Endometrial microvascular endothelial cells (primary cell): ENCODE data around the gene KSR1. TPM values are rescaled to one million over a fixed set of nuclear protein-coding genes. Genes with fewer than 3 reads are reported as not detected.

ENCODE experiments used
- in situ Hi-C: cut with HindIII; loops from 2 replicates; pipeline ENCODE4 v1.10.0; 2017; ENCODE audit warnings: low sequenced_read_pairs, low pct_unique_long_range_greater_than_20kb; ENCODE audit errors: inconsistent ontology term
- total RNA-seq: library from RNA; depleted of rRNA; stranded (reverse); fragments of >200 nt; gene quantifications from one replicate; pipeline ENCODE4 v1.2.3, GENCODE V29; 2015; ENCODE audit errors: inconsistent ontology term

The KSR1 gene
- total RNA-seq, 1 donor from 2014 or later = 29.9 TPM

DNA sequence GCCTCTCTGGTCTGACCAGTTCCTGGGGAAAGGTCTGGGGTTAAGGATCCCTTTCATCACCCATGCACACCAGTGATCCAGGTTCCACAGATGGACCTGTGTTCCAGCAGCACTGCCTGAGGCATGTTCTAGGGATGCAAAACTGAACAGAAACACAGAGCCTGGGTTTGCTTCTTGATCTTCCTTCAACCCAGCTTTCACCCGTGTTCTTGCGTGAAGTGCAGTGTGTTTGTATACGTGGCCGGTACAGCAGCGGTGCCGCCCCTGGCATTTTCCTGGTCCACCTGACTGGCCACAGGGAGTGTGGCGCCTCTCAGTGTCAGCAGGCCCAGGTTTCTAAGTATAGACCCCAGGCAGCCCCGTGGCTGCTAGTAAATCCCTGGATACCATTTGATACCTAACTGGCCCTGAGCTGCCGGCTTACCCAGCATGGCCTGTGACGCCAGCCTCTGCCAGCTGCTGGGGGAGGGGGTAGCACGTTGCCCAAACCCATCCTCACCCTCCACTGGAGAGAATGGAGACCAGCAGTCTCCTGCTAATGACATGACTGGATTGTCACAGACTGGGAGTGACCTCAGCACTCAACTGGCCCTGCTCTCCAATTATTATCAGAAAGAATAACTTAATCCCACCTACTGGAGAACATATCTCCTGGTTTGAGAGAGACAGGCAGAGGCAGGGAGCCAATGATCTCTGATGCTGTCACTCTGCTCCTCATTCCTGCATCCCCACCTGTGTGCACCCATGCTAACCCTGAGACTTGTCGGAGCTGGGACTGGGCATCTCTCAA lies 115.5 kb downstream of the KSR1 start:
- in situ Hi-C loops = no loop called here

- in situ Hi-C loops = no loop called here
Observed at GRCh38 chr17:27572665-27573064, 116.4 kb downstream of the KSR1 start.

- in situ Hi-C loops = no loop called here
Observed at GRCh38 chr17:27573548-27573947, 117.3 kb downstream of the KSR1 start.

DNA sequence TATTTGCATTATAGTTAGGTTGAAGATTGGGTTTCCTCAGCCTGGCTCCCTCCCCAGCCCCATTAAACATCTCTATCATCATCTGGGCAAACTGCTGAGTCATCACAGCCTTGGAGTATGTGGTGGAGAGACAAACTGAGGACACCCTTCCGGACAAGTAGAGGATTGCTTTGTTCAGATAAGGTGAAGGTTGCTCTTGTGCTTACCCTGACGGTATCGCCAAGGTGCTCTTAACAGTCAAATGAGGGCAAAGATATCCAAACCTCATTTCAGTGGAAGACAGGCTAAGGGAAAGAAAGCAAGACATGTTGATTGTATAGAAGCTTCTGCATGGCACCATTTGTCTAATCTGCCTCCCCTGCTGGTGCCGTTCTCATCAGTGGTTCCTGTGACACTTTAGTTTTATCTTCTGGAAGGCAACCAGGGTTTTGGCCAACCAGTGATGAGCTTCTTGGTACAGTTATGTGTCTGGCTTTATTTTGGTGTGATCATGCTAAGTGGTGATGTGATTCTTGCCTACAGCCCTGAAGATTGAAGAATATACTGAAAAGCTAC lies 117.8 kb downstream of the KSR1 start:
- in situ Hi-C loops = no loop called here

DNA sequence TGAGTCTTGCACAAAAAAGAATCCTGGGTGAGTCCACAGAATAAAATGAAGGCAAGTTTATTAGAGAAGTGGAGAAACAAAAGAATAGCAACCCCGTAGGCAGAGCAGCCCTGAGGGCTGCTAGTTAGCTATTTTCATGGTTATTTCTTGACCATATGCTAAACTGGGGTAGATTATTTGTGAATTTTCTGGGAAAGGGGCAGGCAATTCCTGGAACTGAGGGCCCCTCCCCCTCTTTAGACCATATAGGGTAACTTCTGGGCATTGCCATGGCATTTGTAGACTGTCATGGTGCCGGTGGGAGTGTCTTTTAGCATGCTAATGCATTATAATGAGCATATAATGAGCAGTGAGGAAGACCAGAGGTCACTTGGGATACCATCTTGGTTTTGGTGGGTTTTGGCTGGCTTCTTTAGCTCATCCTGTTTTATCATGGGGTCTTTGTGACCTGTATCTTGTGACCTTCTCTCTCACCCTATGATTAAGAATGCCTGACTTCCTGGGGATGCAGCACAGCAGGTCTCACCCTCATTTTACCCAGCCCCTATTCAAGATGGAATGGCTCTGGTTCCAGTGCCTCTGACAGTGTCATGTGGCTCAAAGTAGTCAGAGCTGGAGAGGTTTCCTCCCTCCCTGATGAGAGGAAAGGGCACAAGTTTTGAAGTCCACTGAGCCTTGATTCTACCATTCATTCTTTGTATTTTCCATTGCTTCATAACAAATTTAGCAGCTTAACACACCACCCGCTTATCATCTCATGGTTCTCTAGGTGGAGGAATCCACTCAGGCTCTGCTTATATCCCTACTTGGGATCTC lies 119.1 kb downstream of the KSR1 start:
- in situ Hi-C loops = no loop called here

GRCh38 chr17:27575912-27576252 lies 119.6 kb downstream of the KSR1 start:
- in situ Hi-C loops = no loop called here

GRCh38 chr17:27576477-27577083 lies 120.3 kb downstream of the KSR1 start:
- in situ Hi-C loops = no loop called here

- in situ Hi-C loops = no loop called here
Observed at GRCh38 chr17:27577121-27577761, 121.0 kb downstream of the KSR1 start.

DNA sequence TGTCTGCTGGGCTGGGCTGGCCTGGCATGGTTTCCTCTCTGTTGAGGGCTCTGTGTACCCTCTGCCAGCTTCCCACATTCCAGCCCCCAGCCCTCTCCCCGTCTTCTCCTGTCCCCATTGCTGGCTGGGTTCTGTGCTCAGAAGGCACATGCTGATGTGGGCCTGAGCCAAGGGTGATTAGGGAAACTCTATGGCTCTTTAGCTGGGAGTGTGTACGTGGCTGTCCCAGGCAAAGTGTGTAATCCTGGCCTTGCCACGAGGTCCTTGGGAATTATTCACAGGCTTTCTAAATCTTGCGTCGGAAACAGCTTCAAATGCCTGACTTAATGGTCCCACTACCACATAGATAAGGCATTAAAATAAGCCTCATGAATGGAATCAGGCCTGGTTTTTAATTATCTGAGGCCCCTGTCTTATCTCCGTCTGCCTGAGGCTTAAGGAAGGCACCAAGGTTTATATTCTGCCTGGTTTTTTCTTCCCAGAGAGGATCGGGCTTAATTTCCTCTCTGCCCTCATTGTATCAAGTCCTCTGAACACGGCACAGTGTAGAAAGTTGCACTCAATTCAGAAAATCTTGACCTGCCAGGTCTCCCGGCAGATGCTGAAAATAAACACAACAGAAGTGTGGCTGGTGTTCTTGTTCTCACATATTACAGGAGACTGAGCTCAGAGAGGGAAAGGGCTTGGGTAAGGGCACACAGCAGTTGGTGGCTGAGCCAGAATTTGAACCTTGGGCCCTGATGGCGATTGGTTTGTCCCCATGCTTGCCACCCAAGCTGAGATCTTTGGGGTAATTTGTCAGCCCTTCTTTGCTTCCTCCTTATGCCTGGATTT lies 121.9 kb downstream of the KSR1 start:
- in situ Hi-C loops = no loop called here

GRCh38 chr17:27578718-27579085 lies 122.5 kb downstream of the KSR1 start:
- in situ Hi-C loops = no loop called here

- in situ Hi-C loops = no loop called here
Observed at GRCh38 chr17:27579304-27579703, 123.1 kb downstream of the KSR1 start.

GRCh38 chr17:27579897-27580321 lies 123.7 kb downstream of the KSR1 start:
- in situ Hi-C loops = no loop called here

- in situ Hi-C loops = no loop called here
Observed at GRCh38 chr17:27581016-27581415, 124.8 kb downstream of the KSR1 start.

GRCh38 chr17:27582696-27583095 lies 126.4 kb downstream of the KSR1 start:
- in situ Hi-C loops = no loop called here

- in situ Hi-C loops = no loop called here
Observed at GRCh38 chr17:27585153-27585681, 129.0 kb downstream of the KSR1 start.

DNA sequence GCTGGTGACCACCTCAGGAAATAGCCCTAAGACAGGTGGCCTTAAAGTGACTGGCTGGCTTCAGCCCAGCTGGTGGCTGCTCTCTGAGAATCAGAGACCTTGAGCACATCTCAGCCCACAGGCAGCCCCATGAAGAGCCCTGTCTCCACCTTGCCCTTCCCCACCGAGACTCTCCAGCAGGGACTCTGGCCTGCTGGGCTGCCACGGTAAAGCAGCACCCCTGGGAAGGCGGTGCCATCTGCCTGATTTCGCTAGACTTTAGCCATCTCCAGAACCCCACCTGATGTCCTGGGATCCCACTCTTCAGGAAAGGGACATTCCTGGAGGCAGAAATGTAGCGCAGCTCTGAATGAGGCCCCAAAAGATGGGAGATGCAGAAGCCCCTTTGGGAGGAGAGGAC lies 129.5 kb downstream of the KSR1 start:
- in situ Hi-C loops = no loop called here

- in situ Hi-C loops = no loop called here
Observed at GRCh38 chr17:27586203-27586721, 130.0 kb downstream of the KSR1 start.

GRCh38 chr17:27588354-27588753 lies 132.1 kb downstream of the KSR1 start:
- in situ Hi-C loops = no loop called here
